Ecto neural progenitor cell (in vitro differentiated cells): ENCODE results near the gene REEP3.
"Not testable (repeated sequence)": the region's sequence is repeated elsewhere in the genome, so short reads cannot be mapped to it uniquely, and the experiment has no call there.

ENCODE experiments used
- DNase-seq: peaks from one replicate; pipeline ENCODE4 v3.0.0-alpha.2; 2018; ENCODE audit warnings: low spot score

The REEP3 gene

GRCh38 chr10:63630085-63630930, 109.1 kb downstream of the REEP3 start:
- DNase-seq = peak; percentile 91

DNA sequence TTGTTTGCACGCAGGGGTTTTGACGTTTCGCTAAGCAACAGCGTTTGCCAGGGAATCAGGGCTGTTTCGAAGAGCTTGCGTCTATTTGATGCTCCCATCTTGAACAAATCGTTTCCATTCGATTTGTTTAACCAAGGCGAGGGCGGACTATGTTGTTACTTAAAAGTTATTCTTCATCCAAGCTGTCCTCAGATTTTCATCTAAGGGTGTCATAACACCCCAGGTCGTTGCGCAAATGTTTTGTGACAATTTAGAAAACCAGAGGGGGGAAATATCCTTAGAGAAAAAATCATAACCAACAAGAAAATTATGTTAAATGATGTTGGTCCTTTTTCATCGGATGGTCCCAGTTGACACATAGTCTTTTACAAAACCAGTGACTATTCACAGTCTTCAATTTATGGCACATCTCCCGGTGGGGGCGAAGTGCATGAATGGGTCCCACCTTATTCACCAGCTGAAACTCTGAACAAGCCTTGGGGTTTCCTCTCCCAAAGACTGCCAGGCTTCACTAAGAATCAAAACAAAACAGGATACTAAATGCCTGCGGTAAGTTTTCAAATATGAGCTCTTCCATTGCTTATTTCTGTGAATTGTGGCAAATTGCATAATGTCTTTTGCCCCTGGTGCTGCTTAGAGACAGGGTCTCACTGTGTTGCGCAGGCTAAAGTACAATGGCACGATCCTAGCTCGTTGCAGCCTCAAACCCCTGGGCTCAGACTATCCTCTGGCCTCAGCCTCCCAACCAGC, 109.9 kb downstream of the REEP3 start:
- no peak for DNase-seq

DNA sequence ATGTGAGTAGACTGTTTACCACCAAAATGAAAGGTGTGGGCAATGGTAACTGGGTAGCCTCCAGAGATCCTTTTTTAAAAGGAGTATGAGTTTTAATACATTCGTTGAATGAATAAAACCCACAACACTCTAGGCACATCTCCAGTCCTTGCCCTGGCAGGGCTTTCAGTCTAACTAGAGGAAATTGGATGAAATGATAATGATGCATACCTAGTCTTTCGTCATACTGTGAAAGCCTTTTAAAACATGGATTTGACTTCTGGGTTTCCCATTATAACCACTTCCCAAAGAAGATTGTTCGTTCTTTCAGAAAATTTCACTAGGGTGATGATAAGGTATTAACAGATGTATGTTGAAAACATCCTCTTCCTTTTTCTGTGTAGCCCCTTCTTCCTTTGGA, 110.8 kb downstream of the REEP3 start:
- DNase-seq = no peak

- no peak for DNase-seq
These were observed 112.7 kb downstream of the REEP3 start for GRCh38 chr10:63633677-63634487.

DNA sequence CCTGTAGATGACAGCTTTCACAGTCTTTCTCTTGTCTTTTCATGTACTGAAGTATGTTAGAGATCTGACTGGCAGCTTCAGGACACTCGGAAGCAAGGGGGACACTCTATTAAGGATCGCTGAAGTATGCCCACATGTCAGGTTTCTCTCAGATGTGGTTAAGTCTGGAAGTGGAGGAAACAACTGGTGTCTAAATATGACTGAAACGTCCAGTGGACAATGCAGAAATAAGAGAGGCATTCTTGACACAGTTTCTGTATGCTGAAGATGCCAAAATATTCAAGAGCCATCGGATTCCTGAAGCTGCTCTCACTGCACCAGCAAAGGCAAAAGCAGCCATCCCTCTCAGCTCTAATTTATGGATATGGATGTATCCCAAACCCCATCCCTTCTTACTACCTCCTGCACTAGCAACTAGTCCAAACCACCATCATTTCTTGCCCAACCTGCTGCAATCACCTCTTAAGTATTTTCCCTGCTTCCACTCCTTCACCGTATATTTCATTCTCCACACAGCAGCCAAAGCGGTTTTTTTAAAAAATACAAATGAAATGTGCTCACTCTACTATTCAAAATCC, 113.4 kb downstream of the REEP3 start:
- no peak for DNase-seq

- no peak for DNase-seq
These were observed 115.6 kb downstream of the REEP3 start for GRCh38 chr10:63636812-63637211.

- DNase-seq = no peak
These were observed 116.7 kb downstream of the REEP3 start for GRCh38 chr10:63637901-63638327.

DNA sequence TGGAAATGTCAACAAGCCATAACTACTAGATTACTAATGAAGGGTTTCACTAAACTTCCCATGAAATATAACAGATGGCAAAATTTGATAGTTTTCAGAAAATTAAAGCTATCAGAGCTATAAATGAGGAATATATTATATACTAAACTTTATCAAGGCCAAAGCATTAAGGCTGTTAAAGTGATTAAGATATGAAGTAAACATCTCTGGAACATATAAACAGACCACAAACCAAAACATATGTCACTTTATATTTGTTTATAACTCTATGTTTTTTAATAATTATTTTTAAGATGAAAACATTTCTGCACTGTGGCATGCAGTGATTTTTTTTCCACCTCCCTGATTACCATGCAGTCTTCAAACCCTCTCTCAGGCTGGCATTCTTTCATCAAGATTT, 120.2 kb downstream of the REEP3 start:
- no peak for DNase-seq

- no peak for DNase-seq
These were observed 120.6 kb downstream of the REEP3 start for GRCh38 chr10:63641799-63642198.

GRCh38 chr10:63642808-63643207, 121.6 kb downstream of the REEP3 start:
- DNase-seq = no peak

DNA sequence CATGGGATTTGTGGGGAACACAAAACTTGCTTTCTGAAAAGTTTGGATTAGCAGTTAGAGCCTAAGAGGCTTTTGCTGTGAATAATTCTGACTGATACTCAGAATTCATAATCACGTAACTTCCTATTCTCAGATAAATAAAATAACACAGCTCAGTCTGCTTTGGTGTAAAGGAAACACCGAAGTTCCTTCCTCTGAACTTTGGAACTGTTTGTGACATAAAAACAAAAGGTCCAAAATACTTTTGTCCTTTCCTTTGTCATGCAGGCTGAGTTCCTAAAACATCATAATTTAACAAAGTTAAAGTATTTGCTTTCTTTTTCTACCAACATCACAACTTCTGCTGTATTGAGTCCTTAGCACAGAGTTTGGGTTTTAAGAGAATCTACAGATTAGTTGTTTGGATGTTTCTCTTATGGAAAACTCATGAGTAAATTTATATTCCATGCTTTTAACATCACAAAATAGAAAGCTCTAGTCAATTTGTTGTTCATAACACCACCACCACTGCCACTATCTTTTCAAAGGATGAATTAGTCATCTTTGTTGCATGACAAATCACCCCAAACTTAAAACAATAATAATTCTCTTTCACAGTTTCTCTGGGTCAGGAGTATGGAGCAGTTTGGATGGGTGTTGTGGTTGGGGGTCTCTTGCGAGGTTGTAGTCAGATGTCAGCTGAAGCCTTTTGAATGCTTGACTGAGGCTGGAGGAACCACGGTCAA, 123.4 kb downstream of the REEP3 start:
- DNase-seq = no peak

GRCh38 chr10:63645195-63645594, 124.0 kb downstream of the REEP3 start:
- DNase-seq = no peak

DNA sequence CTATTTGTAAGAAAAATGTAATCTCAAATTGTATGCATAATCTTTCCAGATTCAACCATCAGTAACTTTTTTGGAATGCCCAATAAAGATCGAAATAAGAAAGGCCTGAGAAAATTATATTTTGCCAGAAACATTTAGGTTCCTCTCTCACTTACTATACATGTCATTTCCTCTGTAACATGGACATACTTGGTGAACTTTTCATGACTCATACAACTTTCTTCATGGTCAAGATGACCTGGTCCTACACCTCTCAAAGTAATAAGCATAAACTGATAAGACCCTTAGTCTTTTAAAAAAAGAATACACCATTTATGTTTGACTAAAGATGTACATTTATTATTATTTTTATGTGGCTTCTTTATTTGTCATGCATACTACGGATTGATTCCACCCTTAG, 125.3 kb downstream of the REEP3 start:
- DNase-seq = no peak

DNA sequence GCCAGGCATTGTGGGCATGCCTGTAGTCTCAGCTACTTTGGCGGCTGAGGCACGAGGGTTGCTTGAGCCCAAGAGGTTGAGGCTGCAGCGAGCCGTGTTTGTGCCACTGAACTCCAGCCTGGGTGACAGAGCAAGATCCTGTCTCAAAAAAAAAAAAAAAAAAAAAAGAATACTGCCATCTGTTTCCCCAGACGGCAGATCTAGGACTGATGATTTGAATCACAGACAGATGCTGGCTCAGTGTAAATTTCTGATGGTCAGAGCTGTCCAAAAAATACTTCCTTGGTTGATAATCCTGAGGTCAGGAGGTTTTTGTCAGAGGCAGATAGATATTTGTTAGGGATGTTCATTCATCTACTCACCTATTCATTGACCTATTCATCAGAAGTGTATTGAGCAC, 130.7 kb downstream of the REEP3 start:
- DNase-seq = no peak

DNA sequence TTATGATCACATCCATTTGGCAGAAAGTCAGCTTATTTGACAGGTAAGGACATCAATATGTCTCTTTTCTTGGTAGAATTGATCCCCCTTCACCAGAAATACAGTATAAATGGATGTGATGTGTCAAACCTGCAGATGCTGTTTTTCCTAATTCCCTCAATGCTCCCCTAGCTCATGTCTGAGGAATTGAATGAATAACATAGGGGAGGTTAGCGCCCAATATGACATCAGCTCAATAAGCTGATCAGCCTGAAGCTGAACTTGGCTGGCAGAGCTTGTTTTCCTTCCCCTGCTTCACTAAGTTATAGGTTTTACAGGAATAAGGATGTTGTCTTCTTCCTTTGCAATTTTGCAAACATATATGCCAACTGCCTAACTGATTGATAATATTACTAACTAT, 132.5 kb downstream of the REEP3 start:
- no peak for DNase-seq

DNA sequence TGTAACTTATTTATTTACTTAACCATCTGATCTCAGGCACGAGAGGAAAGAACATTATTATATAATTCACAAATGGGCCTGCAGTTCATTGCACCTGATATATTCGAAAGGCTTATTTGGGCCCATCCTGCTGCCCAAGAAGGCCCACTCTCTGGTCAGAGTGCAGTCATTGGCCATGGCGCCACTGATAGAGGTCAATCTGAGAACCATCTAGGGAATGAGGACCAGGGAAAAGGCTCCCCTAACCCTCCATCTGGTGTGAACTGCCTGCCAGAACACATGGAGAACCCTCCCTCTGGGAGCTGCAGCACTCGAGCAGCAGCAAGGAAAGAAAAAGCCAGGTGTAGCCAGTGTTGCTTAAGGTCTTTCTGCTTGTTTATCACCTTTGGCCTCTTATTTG, 136.6 kb downstream of the REEP3 start:
- no peak for DNase-seq

DNA sequence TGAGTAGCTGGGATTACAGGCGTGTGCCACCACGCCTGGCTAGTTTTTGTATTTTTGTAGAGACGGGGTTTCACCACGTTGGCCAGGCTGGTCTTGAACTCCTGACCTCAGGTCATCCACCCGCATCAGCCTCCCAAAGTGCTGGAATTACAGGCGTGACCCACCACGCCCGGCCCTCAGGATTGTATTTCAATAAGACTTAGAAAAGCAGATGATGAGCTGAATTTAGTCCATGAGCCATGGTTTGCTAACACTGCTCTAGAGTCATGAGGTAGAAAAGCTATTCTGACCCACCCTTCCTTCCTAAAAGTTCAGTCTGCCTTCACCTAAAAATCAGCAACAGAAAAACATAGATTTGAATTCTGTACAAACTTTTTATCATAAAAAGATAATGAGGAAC, 139.7 kb downstream of the REEP3 start:
- DNase-seq = not testable (repeated sequence)

DNA sequence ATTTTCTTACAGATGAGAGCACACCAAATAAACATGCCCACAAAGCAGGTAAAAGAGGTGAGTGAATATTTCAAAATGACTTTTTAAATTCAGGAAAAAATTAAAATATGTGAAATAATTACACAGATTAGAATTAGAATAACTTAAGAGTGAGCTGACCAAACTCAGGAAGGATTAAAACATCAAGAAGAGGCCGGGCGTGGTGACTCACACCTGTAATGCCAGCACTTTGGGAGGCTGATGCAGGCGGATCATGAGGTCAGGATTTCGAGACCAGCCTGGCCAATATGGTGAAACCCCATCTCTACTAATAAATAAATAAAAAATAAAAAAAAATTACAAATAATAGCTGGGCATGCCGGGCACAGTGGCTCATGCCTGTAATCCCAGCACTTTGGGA, 140.1 kb downstream of the REEP3 start:
- no peak for DNase-seq

- DNase-seq = no peak
These were observed 143.2 kb downstream of the REEP3 start for GRCh38 chr10:63664341-63664885.

DNA sequence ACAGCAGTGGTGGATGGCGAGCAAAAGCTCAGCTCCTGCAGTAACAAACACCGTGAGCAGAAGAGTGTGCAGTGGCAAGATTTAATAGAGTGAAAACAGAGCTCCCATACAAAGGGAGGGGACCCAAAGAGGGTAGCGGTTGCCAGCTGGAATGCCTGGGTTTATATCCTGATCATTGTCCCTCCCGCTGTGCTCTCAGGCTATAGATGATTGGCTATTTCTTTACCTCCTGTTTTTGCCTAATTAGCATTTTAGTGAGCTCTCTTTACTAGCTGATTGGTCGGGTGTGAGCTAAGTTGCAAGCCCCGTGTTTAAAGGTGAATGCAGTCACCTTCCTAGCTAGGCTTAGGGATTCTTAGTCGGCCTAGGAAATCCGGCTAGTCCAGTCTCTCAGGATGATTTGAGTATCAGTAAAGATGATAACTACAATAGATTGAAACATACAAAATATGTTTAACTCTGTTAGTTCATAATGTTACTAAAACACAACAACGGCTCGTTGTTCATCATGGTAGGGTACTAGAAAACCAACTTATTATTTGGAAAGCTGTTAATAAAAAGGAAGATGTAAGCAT, 143.9 kb downstream of the REEP3 start:
- DNase-seq = not testable (repeated sequence)

DNA sequence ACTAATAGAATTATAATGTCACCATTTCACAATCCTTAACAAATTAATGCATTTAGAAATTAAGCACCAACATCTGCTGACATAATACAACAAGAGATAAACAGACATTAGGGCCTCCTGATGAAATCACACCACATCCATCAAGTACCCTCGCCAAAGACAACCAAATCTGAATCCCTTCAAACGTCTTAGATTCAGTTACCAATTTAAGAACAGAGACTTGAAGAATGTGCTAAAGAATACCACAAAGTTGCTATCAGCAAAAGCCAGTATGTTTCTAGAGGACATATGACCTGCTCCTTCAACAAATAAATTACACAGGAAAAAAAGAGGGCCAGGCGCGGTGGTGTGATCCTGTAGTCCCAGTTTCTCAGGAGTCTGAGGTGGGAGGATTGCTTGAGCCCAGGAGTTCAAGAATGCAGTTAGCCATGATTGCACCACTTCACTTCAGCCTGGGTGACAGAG, 144.5 kb downstream of the REEP3 start:
- DNase-seq = no peak
